Mammary epithelial cell (primary cell): ENCODE data around the gene DLX3.

Experiments
- CTCF ChIP-seq, 2 donors: IDR thresholded peaks in 1 of 2; conservative IDR thresholded peaks in 1 of 2; 2 replicates each; pipeline ENCODE4 v1.5.1; 2011 to 2012; ENCODE audit warnings: inconsistent platforms in 2 of 2, low read length in 2 of 2, mild to moderate bottlenecking in 2 of 2, control low read depth in 1 of 2, low read depth in 1 of 2; ENCODE audit not compliant: insufficient read depth in 1 of 2; ENCODE audit errors: extremely low read depth in 1 of 2
- EZH2 ChIP-seq: IDR thresholded peaks from 2 replicates; pipeline ENCODE4 v1.6.1; 2012; ENCODE audit warnings: low read length, inconsistent platforms, borderline replicate concordance

GRCh38 chr17:49998836-49999511 lies 4.0 kb upstream of the DLX3 start:
- no peak for TF ChIP-seq CTCF (conservative IDR thresholded peaks at IDR 0.05 in 1 of 2, IDR thresholded peaks at IDR 0.05 in 1 of 2; ENCODE audit: extremely low read depth in 1 of 2, insufficient read depth in 1 of 2, low read depth in 1 of 2, low read length in 2 of 2)
- TF ChIP-seq EZH2: no peak
